Chondrocyte (in vitro differentiated cells): Measurements from ENCODE around the gene MRPL42. TPM values are rescaled to one million over a fixed set of nuclear protein-coding genes. Genes with fewer than 3 reads are reported as not detected.

ENCODE experiments used
- DNase-seq: peaks from one replicate; pipeline ENCODE4 v3.0.0; 2021; ENCODE audit warnings: mixed read lengths, low spot score
- H3K27ac Mint-ChIP-seq: one replicate; pipeline ENCODE4 v1.8.0; 2021; ENCODE audit warnings: mild to moderate bottlenecking, moderate library complexity, mixed read lengths; ENCODE audit not compliant: unreplicated experiment
- H3K27me3 Mint-ChIP-seq: 2 replicates; pipeline ENCODE4 v1.8.0; 2021; ENCODE audit warnings: low read depth, mixed read lengths
- H3K36me3 Mint-ChIP-seq: 2 replicates; pipeline ENCODE4 v1.8.0; 2021; ENCODE audit warnings: low read depth, mixed read lengths
- H3K4me1 Mint-ChIP-seq: 2 replicates; pipeline ENCODE4 v1.8.0; 2021; ENCODE audit warnings: low read depth, mild to moderate bottlenecking, mixed read lengths
- H3K4me3 Mint-ChIP-seq: one replicate; pipeline ENCODE4 v1.8.0; 2021; ENCODE audit warnings: mild to moderate bottlenecking, moderate library complexity, mixed read lengths; ENCODE audit not compliant: unreplicated experiment
- H3K9me3 Mint-ChIP-seq: 2 replicates; pipeline ENCODE4 v1.8.0; 2021; ENCODE audit warnings: low read depth, mixed read lengths
- CTCF ChIP-seq: fragments of 200-600 bp; sonication (generic); IDR thresholded peaks from 2 replicates; pipeline ENCODE4 v1.5.0; 2021; ENCODE audit warnings: antibody characterized with exemption, mild to moderate bottlenecking, moderate library complexity
- total RNA-seq: library from RNA; stranded (reverse); gene quantifications from 3 replicates; pipeline ENCODE4 v1.2.1, GENCODE V29; 2021

Gene MRPL42
- total RNA-seq, 1 donor from 2014 or later: 41.4 TPM

DNA sequence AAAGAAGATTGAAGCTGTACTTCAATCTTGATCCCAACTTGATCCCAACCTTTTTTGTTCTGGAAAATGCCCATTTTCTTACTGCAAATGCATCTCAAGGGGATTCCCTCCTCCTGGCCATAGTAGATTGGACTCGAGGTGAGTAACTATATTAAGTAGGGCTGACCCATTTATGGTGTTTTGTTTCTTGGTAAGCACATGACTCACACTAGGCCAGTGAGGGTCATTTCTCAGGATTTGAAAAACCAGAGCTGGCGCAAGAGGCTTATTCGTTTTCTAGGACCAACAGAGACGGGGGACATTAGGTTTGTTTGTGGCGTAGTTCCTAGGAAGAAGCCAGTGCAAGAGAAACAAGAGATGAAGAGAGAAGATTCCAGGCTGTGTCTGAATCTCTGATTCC is 51.4 kb downstream of the MRPL42 start:
- peaks cover 24% of the 10 kb centered on the region for H3K4me1 Mint-ChIP-seq
- no peak overlapping the region for H3K4me3 Mint-ChIP-seq
- H3K9me3 Mint-ChIP-seq: no peaks in the 10 kb centered on the region
- no peaks in the 10 kb centered on the region for H3K36me3 Mint-ChIP-seq
- no peaks in the 10 kb centered on the region for H3K27me3 Mint-ChIP-seq
- no peak for DNase-seq
- no peak for TF ChIP-seq CTCF
- no peak overlapping the region for H3K27ac Mint-ChIP-seq

DNA sequence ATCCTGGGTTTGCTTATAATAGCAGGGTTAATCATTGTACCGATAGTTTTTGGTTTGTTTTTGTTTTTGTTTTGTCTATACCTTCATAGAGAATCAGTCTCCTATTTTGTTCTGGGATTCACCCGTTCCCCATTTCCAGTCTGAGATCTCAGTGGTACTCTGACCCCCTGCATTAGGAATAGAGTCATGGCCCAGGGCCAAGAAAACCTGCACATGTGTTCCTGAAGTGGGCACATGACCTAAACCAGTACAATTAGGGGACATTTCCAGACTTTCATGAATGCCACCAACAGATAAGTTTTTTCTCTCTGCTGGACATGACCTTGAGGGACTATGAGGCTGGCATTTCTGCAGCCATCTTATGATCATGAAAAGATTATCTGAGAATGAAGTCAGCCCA is 52.5 kb downstream of the MRPL42 start:
- DNase-seq: no peak
- no peak for TF ChIP-seq CTCF
- Mint-ChIP-seq H3K4me1 (peaks cover 20% of the 10 kb centered on the region), H3K27me3 (no peaks in the 10 kb centered on the region), H3K36me3 (no peaks in the 10 kb centered on the region), H3K27ac (no peak overlapping the region), H3K9me3 (no peaks in the 10 kb centered on the region), H3K4me3 (no peak overlapping the region)

DNA sequence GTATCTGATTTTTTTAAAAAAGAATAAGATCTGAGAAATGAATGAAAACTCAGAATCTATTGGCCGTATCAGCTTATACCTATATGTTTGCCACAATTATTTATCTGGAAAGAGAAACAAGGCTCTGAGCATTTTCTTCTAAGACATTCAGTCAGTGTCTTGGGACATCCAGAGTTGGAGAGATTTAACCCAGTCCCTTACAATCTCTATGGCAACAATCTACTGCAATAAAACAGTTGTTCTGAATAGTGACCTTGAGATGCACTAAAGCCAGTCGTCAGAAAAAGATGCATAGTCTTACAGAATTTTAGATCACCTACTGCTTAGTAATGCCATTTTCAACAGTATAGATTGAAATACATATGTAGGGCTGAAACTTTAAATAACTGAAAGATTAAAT is 53.1 kb downstream of the MRPL42 start:
- TF ChIP-seq CTCF: no peak
- no peaks in the 10 kb centered on the region for H3K36me3 Mint-ChIP-seq
- no peaks in the 10 kb centered on the region for H3K9me3 Mint-ChIP-seq
- H3K4me1 Mint-ChIP-seq: peaks cover 14% of the 10 kb centered on the region
- H3K27me3 Mint-ChIP-seq: no peaks in the 10 kb centered on the region
- H3K27ac Mint-ChIP-seq: no peak overlapping the region
- DNase-seq: no peak
- no peak overlapping the region for H3K4me3 Mint-ChIP-seq

GRCh38 chr12:93521225-93522080 is 54.1 kb downstream of the MRPL42 start:
- Mint-ChIP-seq H3K27ac (no peak overlapping the region), H3K4me3 (no peak overlapping the region), H3K4me1 (peaks cover 18% of the 10 kb centered on the region), H3K27me3 (no peaks in the 10 kb centered on the region), H3K36me3 (no peaks in the 10 kb centered on the region), H3K9me3 (no peaks in the 10 kb centered on the region)
- DNase-seq: no peak
- TF ChIP-seq CTCF: no peak

DNA sequence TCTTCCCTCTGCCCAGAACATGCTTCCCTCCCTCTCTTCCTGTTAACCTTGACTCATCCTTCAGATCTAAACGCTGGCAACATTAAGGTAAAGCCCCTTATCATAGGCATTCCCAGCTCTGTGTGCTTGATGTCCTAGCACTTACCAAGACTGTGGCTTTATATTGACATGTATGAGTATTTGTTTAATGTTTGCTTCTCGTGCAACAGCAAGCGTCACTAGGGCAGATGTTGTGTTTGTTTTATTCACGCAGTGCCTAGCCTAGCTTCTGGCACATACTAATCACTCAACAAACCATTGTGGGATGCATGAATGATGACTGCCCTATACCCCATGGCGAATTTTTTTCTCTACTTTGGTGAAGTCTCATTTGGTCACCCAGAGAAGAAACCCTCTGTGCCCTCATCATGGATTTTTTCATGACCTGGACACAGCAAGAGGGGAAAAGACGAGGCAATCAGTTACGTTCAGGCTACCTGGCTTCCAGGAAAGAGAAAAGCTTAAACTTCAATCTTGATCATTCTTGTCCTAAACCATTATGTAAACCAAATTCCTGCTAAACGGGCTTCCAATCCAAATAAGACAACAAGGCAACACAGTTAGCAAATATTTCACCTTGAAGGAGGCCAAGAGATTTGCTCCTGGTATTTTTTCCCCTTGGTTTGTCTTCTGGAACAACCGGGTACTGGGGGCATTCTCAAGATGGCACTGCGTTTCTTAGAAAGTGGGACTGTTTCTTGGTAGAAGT is 57.2 kb downstream of the MRPL42 start:
- no peak for DNase-seq
- no peaks in the 10 kb centered on the region for H3K36me3 Mint-ChIP-seq
- no peaks in the 10 kb centered on the region for H3K27me3 Mint-ChIP-seq
- TF ChIP-seq CTCF: no peak
- peaks cover 19% of the 10 kb centered on the region for H3K4me1 Mint-ChIP-seq
- H3K9me3 Mint-ChIP-seq: no peaks in the 10 kb centered on the region
- H3K4me3 Mint-ChIP-seq: no peak overlapping the region
- no peak overlapping the region for H3K27ac Mint-ChIP-seq
